C4-2B (cell line): ENCODE results near the gene COL4A2.

ENCODE experiments used
- H3K27ac ChIP-seq: fragments of 450-650 bp; 2 replicates; pipeline ENCODE4 v1.5.1; 2017
- ZFX ChIP-seq: fragments of 450-650 bp; IDR thresholded peaks from 2 replicates; pipeline ENCODE4 v1.6.1; 2017
- TF ChIP-seq, protein P1 (sequence below): fragments of 450-650 bp; conservative IDR thresholded peaks from 2 replicates; pipeline ENCODE4 v1.5.1; 2017; ENCODE audit warnings: mild to moderate bottlenecking

COL4A2 gene

DNA sequence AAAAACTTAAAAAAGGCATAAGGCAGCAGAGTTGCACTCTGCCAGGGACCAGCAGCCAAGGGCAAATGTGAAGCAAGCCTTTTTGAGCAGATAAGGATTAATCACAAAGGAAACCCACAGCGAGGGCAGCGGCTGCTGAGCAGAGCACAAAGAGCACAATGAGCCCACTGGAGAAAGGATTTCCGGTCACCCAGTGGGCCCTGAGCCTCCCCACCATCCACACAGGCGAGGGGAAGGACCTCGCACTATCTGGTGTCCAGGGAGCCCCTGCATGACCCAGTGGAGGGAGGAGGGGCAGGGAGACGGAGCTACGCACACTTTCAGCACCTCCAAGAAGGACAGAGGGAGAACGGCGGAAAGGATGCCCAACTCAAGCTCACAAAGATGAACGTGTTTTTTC is 40.1 kb upstream of the COL4A2 start:
- H3K27ac ChIP-seq = no peak overlapping the region
- TF ChIP-seq, protein P1, sequence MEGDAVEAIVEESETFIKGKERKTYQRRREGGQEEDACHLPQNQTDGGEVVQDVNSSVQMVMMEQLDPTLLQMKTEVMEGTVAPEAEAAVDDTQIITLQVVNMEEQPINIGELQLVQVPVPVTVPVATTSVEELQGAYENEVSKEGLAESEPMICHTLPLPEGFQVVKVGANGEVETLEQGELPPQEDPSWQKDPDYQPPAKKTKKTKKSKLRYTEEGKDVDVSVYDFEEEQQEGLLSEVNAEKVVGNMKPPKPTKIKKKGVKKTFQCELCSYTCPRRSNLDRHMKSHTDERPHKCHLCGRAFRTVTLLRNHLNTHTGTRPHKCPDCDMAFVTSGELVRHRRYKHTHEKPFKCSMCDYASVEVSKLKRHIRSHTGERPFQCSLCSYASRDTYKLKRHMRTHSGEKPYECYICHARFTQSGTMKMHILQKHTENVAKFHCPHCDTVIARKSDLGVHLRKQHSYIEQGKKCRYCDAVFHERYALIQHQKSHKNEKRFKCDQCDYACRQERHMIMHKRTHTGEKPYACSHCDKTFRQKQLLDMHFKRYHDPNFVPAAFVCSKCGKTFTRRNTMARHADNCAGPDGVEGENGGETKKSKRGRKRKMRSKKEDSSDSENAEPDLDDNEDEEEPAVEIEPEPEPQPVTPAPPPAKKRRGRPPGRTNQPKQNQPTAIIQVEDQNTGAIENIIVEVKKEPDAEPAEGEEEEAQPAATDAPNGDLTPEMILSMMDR = no peak
- TF ChIP-seq ZFX = no peak

DNA sequence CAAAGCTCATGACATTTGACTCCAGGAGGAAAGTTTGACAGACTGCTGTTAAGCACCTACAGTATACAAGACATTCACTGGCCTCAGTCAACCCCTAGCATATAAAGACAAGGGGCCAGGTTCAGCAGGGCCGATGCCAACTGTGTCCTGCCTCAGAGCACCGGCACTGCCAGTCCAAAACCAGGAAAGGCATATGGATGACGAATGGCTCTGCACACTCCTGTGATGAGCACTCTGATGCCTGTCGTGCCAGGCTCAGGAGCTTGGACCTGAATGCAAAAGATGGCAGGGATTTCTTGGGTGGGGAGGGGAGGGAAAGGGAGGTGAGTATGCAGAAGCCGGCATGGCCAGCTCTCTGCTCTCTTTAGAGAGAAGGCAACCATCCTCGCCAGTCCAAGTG is 39.0 kb upstream of the COL4A2 start:
- TF ChIP-seq, protein P1 = no peak
- TF ChIP-seq ZFX = no peak

DNA sequence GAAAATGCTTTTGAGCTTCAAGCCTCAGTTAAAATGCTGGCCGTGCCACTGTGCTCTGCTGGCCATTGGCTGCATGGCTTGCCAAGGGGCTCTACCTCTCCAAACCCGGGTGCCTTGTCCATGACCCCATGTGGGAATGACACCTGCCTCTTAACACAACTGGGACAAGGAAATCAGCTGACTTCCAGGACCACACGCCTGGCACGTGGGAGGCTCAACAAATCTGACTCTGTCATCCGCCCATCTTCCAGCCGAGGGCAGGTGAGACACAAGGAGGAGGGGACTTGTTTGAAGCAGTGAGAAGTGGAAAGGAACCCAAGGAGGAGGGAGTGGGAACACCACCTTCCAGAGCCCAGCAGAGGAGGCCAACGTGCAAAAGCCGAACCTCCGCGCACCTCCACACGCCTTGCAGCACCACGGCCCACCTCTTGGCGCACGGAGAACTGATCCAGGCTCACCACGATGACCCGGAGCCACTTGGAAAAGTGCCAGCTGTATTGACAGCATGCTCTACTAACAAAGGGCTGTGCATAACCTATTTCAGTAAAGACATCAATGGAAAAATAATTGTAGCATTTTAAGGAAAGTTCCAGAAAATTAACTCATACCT is 38.4 kb upstream of the COL4A2 start:
- no peak overlapping the region for H3K27ac ChIP-seq
- no peak for TF ChIP-seq ZFX
- TF ChIP-seq, protein P1 = no peak

More for the DNA sequence above, 39.0 kb upstream of the COL4A2 start:
- H3K27ac ChIP-seq = no peak overlapping the region

DNA sequence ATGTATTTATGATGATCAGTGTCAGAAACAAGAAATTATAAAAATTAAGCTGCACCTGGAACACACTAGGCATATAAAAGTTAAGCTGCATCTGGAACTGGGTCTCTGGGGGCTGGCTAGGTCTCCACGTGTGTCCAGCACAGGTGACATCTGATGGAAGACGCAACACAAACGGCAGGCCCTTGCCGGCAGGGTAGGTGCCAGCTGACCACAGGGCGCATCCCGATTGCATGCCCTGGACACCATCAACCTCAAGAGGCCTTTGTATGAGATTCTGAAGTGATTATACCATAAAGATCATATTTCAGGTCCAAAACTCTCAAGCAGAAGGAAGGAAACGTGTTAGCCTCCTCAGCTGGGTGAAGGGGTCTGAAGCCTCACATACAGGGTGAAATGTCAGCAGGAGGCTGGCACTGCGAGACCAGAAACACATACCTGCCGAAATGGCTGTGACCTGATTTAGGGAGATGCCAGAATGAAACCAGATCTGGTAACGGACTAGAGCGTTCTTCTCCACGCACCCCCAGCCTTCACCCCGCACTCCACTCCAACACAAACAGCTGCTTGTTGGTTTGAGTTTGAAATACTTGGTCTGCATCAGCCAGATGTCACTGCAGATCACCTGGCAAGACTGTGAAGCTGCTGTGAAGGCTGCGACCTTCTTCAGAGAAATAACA is 37.4 kb upstream of the COL4A2 start:
- no peak overlapping the region for H3K27ac ChIP-seq
- TF ChIP-seq ZFX = no peak
- TF ChIP-seq, protein P1 = no peak

DNA sequence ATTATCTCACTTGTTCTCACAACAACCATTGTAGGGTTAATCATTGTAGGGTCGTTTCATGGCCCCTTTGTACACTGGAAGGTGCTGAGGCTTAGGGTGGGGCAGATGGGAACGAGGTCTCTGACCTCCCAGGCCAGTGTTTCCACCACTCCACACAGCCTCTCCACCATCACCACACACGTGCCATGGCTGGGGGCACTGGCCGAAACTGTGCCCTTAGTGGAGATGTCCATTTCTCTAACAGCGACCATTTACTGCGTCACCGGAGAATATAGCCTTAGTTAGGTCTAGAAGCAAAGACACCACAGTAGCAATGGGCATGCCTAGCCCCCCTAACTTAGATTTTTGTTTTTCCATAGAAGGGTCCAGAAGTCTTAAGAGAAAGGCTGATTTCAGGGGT is 36.6 kb upstream of the COL4A2 start:
- H3K27ac ChIP-seq = no peak overlapping the region
- TF ChIP-seq ZFX = no peak
- TF ChIP-seq, protein P1 = no peak

DNA sequence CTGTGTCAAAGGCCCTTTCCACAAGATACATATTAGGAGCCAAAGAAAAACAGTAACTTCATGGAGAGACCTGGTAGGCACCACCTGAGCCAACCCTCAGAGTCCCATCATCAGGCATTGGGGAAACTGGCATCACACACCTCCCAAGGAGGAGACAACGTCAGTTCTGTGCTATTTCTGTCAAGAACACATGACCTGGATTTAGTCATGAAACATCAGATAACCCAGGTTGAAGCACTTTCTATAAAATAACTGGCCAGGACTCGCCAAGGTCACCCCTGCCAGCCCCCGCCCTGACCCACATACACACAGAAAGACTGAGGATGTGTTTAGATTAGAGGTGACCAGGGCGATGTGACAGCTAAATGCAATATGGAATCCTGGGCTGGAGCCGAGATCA is 35.8 kb upstream of the COL4A2 start:
- H3K27ac ChIP-seq = no peak overlapping the region
- no peak for TF ChIP-seq ZFX
- TF ChIP-seq, protein P1 = no peak

DNA sequence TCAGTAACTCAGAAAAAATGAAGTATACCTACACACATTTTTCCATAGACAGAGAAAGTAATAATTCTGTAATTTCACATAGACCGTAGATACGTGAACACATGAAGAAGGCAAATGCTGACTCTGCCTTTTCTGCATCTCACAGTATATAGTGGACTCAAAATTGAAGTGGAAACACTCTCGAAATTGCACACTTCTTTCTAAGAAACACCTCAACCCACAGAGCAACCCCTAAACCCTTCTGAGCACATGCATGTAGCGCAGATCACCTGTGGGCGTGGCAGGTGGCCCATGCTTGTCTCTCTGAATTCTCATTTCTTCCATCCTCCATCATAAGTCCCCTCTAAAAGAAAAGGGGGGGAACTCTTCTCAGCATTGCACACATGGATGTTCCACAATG is 34.9 kb upstream of the COL4A2 start:
- TF ChIP-seq, protein P1 = no peak
- no peak for TF ChIP-seq ZFX

More for the DNA sequence above, 34.9 kb upstream of the COL4A2 start:
- H3K27ac ChIP-seq = no peak overlapping the region
